Endothelial cell of umbilical vein (primary cell): ENCODE data around the gene ARHGEF5. TPM values are rescaled to one million over a fixed set of nuclear protein-coding genes. Genes with fewer than 3 reads are reported as not detected.

Experiments used
- BruUV-seq: library from RNA; stranded (reverse); fragments of 400-500 nt; replicated peaks from 2 replicates; lab custom pipeline; 2021; lab: Mats Ljungman, UMichigan
- CTCF ChIA-PET: fragments of 300-600, 350-600 bp; sonication (Branson Sonifier 250); formaldehyde crosslinking; loops from one replicate; lab custom pipeline; 2021; ENCODE audit warnings: antibody characterized with exemption, inconsistent platforms; lab: Charles Lee
- POLR2A ChIA-PET: fragments of 300-600, 350-600 bp; sonication (Branson Sonifier 250); formaldehyde crosslinking; loops from one replicate; lab custom pipeline; 2021; ENCODE audit warnings: antibody characterized with exemption, inconsistent platforms; lab: Charles Lee
- DNase-seq: peaks from one replicate; pipeline ENCODE4 v3.0.0-alpha.2; 2011; ENCODE audit warnings: low read depth, low spot score
- FAIRE-seq: peaks from 2 replicates; lab custom pipeline; 2011; peaks lifted over from hg19 to GRCh38; lab: Jason Lieb, UNC
- H2AFZ ChIP-seq: 2 replicates; pipeline ENCODE4 v1.6.0; 2012; ENCODE audit warnings: low read depth, low read length, control low read depth, inconsistent platforms
- H3K27ac ChIP-seq: 2 replicates; pipeline ENCODE4 v1.5.1; 2011; ENCODE audit warnings: low read depth, mild to moderate bottlenecking, control low read depth, low read length, moderate library complexity; ENCODE audit not compliant: insufficient read depth
- H3K27me3 ChIP-seq, 2 experiments: 2 replicates each; pipeline versions ENCODE4 v1.6.0 to v1.6.1; 2011; ENCODE audit warnings: low read length in 2 of 2, mixed read lengths in 1 of 2; ENCODE audit not compliant: control insufficient read depth in 2 of 2, insufficient read depth in 2 of 2
- H3K36me3 ChIP-seq, 2 experiments: 2 replicates in 1 of 2; 3 replicates in 1 of 2; pipeline ENCODE4 v1.5.1; 2011; ENCODE audit warnings: low read length in 2 of 2, mild to moderate bottlenecking in 1 of 2, moderate library complexity in 1 of 2; ENCODE audit not compliant: control insufficient read depth in 2 of 2, insufficient read depth in 2 of 2; ENCODE audit errors: extremely low read depth in 1 of 2
- H3K4me1 ChIP-seq: 3 replicates; pipeline ENCODE4 v1.5.1; 2011; ENCODE audit warnings: mild to moderate bottlenecking, low read length; ENCODE audit not compliant: control insufficient read depth, insufficient read depth; ENCODE audit errors: extremely low read depth
- H3K4me2 ChIP-seq: 2 replicates; pipeline ENCODE4 v1.6.1; 2011; ENCODE audit warnings: low read length, control low read depth, mixed read lengths; ENCODE audit not compliant: insufficient read depth
- H3K4me3 ChIP-seq, 3 experiments: fragments of 200-600 bp in 1 of 3; sonication (generic), shearing (Covaris generic) in 1 of 3; replicated peaks in 1 of 3; 2 replicates each; pipeline ENCODE4 v1.5.1; 2011 to 2016; ENCODE audit warnings: control low read depth in 3 of 3, low read length in 3 of 3, mild to moderate bottlenecking in 2 of 3, inconsistent platforms in 1 of 3, low read depth in 1 of 3, moderate library complexity in 1 of 3; ENCODE audit not compliant: insufficient read depth in 1 of 3
- H3K79me2 ChIP-seq: 2 replicates; pipeline ENCODE4 v1.6.0; 2012; ENCODE audit warnings: low read length, inconsistent platforms; ENCODE audit not compliant: control insufficient read depth, insufficient read depth
- H3K9ac ChIP-seq: replicated peaks from 2 replicates; pipeline ENCODE3; 2011; ENCODE audit warnings: low read length, control low read depth; ENCODE audit not compliant: insufficient read depth; ENCODE audit errors: extremely low read depth
- H3K9me1 ChIP-seq: replicated peaks from 3 replicates; pipeline ENCODE4 v1.6.0; 2011; ENCODE audit warnings: mild to moderate bottlenecking, low read length; ENCODE audit not compliant: control insufficient read depth, insufficient read depth; ENCODE audit errors: extremely low read depth
- H3K9me3 ChIP-seq: replicated peaks from 2 replicates; pipeline ENCODE4 v1.5.1; 2012; ENCODE audit warnings: low read length, inconsistent platforms; ENCODE audit not compliant: control insufficient read depth, insufficient read depth
- H4K20me1 ChIP-seq: replicated peaks from 2 replicates; pipeline ENCODE3; 2011; ENCODE audit warnings: mild to moderate bottlenecking, low read length; ENCODE audit not compliant: control insufficient read depth, insufficient read depth; ENCODE audit errors: extremely low read depth
- CTCF ChIP-seq, 2 donors: IDR thresholded peaks; 1 replicate in 1 of 2; 2 replicates in 1 of 2; pipeline ENCODE4 v1.5.1; 2011; ENCODE audit warnings: low read length in 2 of 2, mild to moderate bottlenecking in 2 of 2, moderate library complexity in 2 of 2, control low read depth in 1 of 2, inconsistent platforms in 1 of 2, low read depth in 1 of 2; ENCODE audit not compliant: insufficient read depth in 1 of 2; ENCODE audit errors: extremely low read depth in 1 of 2
- EZH2 ChIP-seq: IDR thresholded peaks from 2 replicates; pipeline ENCODE4 v1.6.1; 2012; ENCODE audit warnings: borderline replicate concordance, low read depth, mild to moderate bottlenecking, moderate library complexity, low read length, inconsistent platforms; ENCODE audit not compliant: severe bottlenecking
- FOS ChIP-seq: IDR thresholded peaks from 2 replicates; pipeline ENCODE4 v1.6.1; 2011; ENCODE audit warnings: mild to moderate bottlenecking, low read length, moderate library complexity, borderline replicate concordance; ENCODE audit not compliant: insufficient read depth
- GATA2 ChIP-seq: IDR thresholded peaks from 2 replicates; pipeline ENCODE4 v1.7.0; 2011; ENCODE audit warnings: low read depth, mild to moderate bottlenecking, moderate library complexity, mixed read lengths, low read length; ENCODE audit not compliant: insufficient read length, insufficient read depth
- JUN ChIP-seq: IDR thresholded peaks from 2 replicates; pipeline ENCODE4 v1.6.1; 2011; ENCODE audit warnings: borderline replicate concordance, low read depth; ENCODE audit not compliant: insufficient read length, insufficient read depth
- MAX ChIP-seq: IDR thresholded peaks from 2 replicates; pipeline ENCODE4 v1.6.1; 2011; ENCODE audit not compliant: insufficient read depth, insufficient read length
- MYC ChIP-seq: IDR thresholded peaks from one replicate; pipeline ENCODE4 v1.6.1; 2011; ENCODE audit warnings: mild to moderate bottlenecking, low read depth, low read length
- POLR2A ChIP-seq: IDR thresholded peaks from 2 replicates; pipeline ENCODE4 v1.6.1; 2012; ENCODE audit warnings: low read depth, mild to moderate bottlenecking, control low read depth, low read length
- POLR2AphosphoS5 ChIP-seq: IDR thresholded peaks from 2 replicates; pipeline ENCODE4 v1.6.1; 2012; ENCODE audit warnings: low read depth, mild to moderate bottlenecking, control low read depth, low read length, moderate library complexity; ENCODE audit not compliant: insufficient read depth
- dilution Hi-C: fragments of 300-500 bp; cut with MboI; formaldehyde crosslinking; loops from one replicate; pipeline ENCODE4 v1.15.0; 2019; ENCODE audit warnings: low sequenced_read_pairs; ENCODE audit not compliant: extremely low pct_ligation_motif_present
- intact Hi-C: fragments of 100-400 bp; cut with micrococcal nuclease; formaldehyde crosslinking; loops from one replicate; pipeline ENCODE4 v1.10.0; 2022
- polyA plus RNA-seq, 4 experiments: library from polyadenylated mRNA; depleted of rRNA in 3 of 4; stranded (reverse) in 3 of 4; unstranded in 1 of 4; fragments of >200 nt; gene quantifications; 2 replicates each; pipeline versions ENCODE4 v1.2.1 to v1.2.3, GENCODE V29; 2011 to 2012; ENCODE audit warnings: missing spikeins in 1 of 4
- total RNA-seq: library from RNA; stranded (reverse); gene quantifications from 2 replicates; pipeline ENCODE4 v1.2.3, GENCODE V29; 2021

The ARHGEF5 gene
- total and polyA plus RNA-seq, 2 donors (not counting 3 experiments of a cell fraction or from before 2014, with no cell fraction given), result 1.1 to 1.5 TPM

- Histone ChIP-seq H3K79me2 (no peaks in the 10 kb centered on the region), H3K9ac (no peak overlapping the region), H3K36me3 (no peaks in the 10 kb centered on the region), H3K9me1 (no peaks in the 10 kb centered on the region), H3K4me2 (no peak overlapping the region), H4K20me1 (no peaks in the 10 kb centered on the region), H3K9me3 (no peaks in the 10 kb centered on the region), H3K4me1 (no peaks in the 10 kb centered on the region), H3K27ac (no peak overlapping the region), H3K27me3 (no peaks in the 10 kb centered on the region), H2AFZ (no peak overlapping the region), H3K4me3 (no peak overlapping the region)
- TF ChIP-seq GATA2 (no peak), JUN (no peak), FOS (no peak), EZH2 (no peak), CTCF (IDR thresholded peaks at IDR 0.05; ENCODE audit: extremely low read depth in 1 of 2, insufficient read depth in 1 of 2, low read depth in 1 of 2, low read length in 2 of 2) (no peak), MAX (no peak), POLR2AphosphoS5 (no peak), MYC (no peak), POLR2A (no peak)
- dilution Hi-C loops (no loop called here), intact Hi-C loops (no loop called here)
- no TSS peak for BruUV-seq
- POLR2A ChIA-PET, result interaction anchor here (0.6 kb wide), 1 partner anchor 23 kb away, joined by 3 read pairs; no protein-coding TSS in a partner anchor
- CTCF ChIA-PET, result interaction anchor here (1.5 kb wide), 1 partner anchor 10 kb away, joined by 5 read pairs; no protein-coding TSS in a partner anchor
- FAIRE-seq (no peak), DNase-seq (no peak)
Observed at GRCh38 chr7:144401490-144401889, 46.3 kb downstream of the ARHGEF5 start.
